Suprapubic skin (tissue), 3 donors: ENCODE data around the gene BRS3.

ENCODE experiments used
- EP300 ChIP-seq: sonication (generic); formaldehyde crosslinking; IDR thresholded peaks from one replicate; pipeline ENCODE4 v1.6.1; 2017; ENCODE audit warnings: antibody characterized with exemption
- TF ChIP-seq, protein P1 (sequence below), 2 donors: fragments of 200-600 bp in 1 of 2; fragments of 450-650 bp in 1 of 2; sonication (generic) in 1 of 2; IDR thresholded peaks; one replicate each; pipeline ENCODE4 v1.5.1; 2016 to 2019; ENCODE audit warnings: antibody characterized with exemption in 2 of 2, mild to moderate bottlenecking in 1 of 2, moderate library complexity in 1 of 2

DNA sequence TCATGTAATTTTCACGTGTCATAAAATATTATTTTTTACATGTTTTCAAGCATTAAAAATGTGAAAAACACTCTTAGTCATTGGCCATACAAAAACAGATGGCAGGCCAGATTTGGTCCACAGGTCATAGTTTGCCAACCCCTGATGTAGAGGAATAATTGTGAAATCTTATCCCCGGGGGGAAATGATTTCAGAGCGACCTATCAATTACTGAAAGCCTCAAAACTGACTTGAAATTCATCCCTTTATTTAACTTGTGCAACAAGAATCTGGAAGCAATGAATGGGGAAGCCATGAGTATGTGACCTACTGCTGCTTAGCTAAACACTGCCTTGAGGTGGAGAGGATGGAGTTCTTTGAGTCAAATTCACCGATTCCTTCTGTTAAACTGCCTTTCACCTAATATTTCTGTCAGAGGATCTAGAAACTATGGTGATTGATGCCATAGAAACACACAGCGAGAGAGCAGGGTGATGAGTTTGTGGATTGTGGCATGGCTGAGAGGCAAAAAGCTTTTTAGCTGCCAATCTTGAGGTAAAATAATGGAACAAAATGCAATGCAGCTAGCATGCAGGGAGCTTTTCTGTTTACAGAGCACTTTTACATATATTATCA, 30.3 kb upstream of the BRS3 start:
- TF ChIP-seq, protein P1, sequence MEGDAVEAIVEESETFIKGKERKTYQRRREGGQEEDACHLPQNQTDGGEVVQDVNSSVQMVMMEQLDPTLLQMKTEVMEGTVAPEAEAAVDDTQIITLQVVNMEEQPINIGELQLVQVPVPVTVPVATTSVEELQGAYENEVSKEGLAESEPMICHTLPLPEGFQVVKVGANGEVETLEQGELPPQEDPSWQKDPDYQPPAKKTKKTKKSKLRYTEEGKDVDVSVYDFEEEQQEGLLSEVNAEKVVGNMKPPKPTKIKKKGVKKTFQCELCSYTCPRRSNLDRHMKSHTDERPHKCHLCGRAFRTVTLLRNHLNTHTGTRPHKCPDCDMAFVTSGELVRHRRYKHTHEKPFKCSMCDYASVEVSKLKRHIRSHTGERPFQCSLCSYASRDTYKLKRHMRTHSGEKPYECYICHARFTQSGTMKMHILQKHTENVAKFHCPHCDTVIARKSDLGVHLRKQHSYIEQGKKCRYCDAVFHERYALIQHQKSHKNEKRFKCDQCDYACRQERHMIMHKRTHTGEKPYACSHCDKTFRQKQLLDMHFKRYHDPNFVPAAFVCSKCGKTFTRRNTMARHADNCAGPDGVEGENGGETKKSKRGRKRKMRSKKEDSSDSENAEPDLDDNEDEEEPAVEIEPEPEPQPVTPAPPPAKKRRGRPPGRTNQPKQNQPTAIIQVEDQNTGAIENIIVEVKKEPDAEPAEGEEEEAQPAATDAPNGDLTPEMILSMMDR (IDR thresholded peaks at IDR 0.05), result no peak
- no peak for TF ChIP-seq EP300
